IMR-90 (cell line): Measurements from ENCODE around the gene NOP14. TPM values are rescaled to one million over a fixed set of nuclear protein-coding genes. Genes with fewer than 3 reads are reported as not detected.
A peak's percentile ranks its signal among the peaks of the same experiment; 100 is the strongest.

ENCODE experiments used
- ATAC-seq: fragments of 200-7000 bp; cut with Tn5 transposase; 2 replicates; pipeline ENCODE4 v1.9.1; 2020; ENCODE audit warnings: low read depth, mild to moderate bottlenecking, moderate library complexity
- BruUV-seq: library from RNA; stranded (reverse); fragments of 400-500 nt; replicated peaks from 2 replicates; lab custom pipeline; 2021; lab: Mats Ljungman, UMichigan
- CTCF ChIA-PET: fragments of 300-600 bp; formaldehyde crosslinking; extraction: SDS; loops from one replicate; lab custom pipeline; 2021; ENCODE audit warnings: antibody characterized with exemption; lab: Yijun Ruan, JAX
- POLR2A ChIA-PET: fragments of 300-600 bp; sonication (Branson Sonifier 250); formaldehyde crosslinking; loops from one replicate; lab custom pipeline; 2022; ENCODE audit warnings: antibody characterized with exemption; ENCODE audit not compliant: unreplicated experiment; lab: Charles Lee
- DNase-seq: peaks from one replicate; pipeline ENCODE4 v3.0.0; 2013
- H2AFZ ChIP-seq: replicated peaks from 2 replicates; pipeline ENCODE3; 2013; ENCODE audit warnings: low read length, mild to moderate bottlenecking; ENCODE audit not compliant: poor library complexity
- H2AK5ac ChIP-seq: 2 replicates; pipeline ENCODE4 v1.6.1; 2013; ENCODE audit warnings: low read depth, low read length, inconsistent platforms
- H2AK9ac ChIP-seq: replicated peaks from 2 replicates; pipeline ENCODE3; 2013; ENCODE audit warnings: mild to moderate bottlenecking, low read depth, low read length, moderate library complexity; ENCODE audit not compliant: poor library complexity
- H2BK120ac ChIP-seq: 2 replicates; pipeline ENCODE4 v1.6.1; 2013; ENCODE audit warnings: low read depth, low read length, inconsistent platforms
- H2BK15ac ChIP-seq: 3 replicates; pipeline ENCODE4 v1.6.1; 2013; ENCODE audit warnings: low read depth, low read length, inconsistent platforms
- H2BK20ac ChIP-seq: 2 replicates; pipeline ENCODE4 v1.6.1; 2013; ENCODE audit warnings: low read depth, mild to moderate bottlenecking, inconsistent platforms, low read length, moderate library complexity
- H2BK5ac ChIP-seq: 2 replicates; pipeline ENCODE4 v1.6.1; 2013; ENCODE audit warnings: mild to moderate bottlenecking, low read depth, low read length, inconsistent platforms; ENCODE audit not compliant: poor library complexity, severe bottlenecking
- H3K14ac ChIP-seq: replicated peaks from 2 replicates; pipeline ENCODE4 v1.6.1; 2013; ENCODE audit warnings: low read depth, low read length, inconsistent platforms
- H3K18ac ChIP-seq: 2 replicates; pipeline ENCODE4 v1.6.1; 2013; ENCODE audit warnings: low read depth, low read length, control low read depth
- H3K23ac ChIP-seq: 2 replicates; pipeline ENCODE4 v1.6.1; 2013; ENCODE audit warnings: low read depth, low read length, inconsistent platforms
- H3K27ac ChIP-seq: 2 replicates; pipeline ENCODE4 v1.5.1; 2013; ENCODE audit warnings: mild to moderate bottlenecking, control low read depth, low read length; ENCODE audit not compliant: insufficient read depth
- H3K27me3 ChIP-seq: 2 replicates; pipeline ENCODE4 v1.6.1; 2013; ENCODE audit warnings: low read length; ENCODE audit not compliant: control insufficient read depth, insufficient read depth
- H3K36me3 ChIP-seq: 2 replicates; pipeline ENCODE4 v1.6.1; 2013; ENCODE audit warnings: low read length, mixed read lengths; ENCODE audit not compliant: control insufficient read depth, insufficient read depth
- H3K4ac ChIP-seq: 2 replicates; pipeline ENCODE4 v1.6.1; 2013; ENCODE audit warnings: low read depth, low read length, inconsistent platforms
- H3K4me1 ChIP-seq: 2 replicates; pipeline ENCODE4 v1.6.1; 2013; ENCODE audit warnings: low read length, mixed read lengths; ENCODE audit not compliant: control insufficient read depth, insufficient read depth
- H3K4me2 ChIP-seq: 2 replicates; pipeline ENCODE4 v1.6.1; 2013; ENCODE audit warnings: low read depth, mild to moderate bottlenecking, control low read depth, low read length, moderate library complexity
- H3K4me3 ChIP-seq: 2 replicates; pipeline ENCODE4 v1.5.1; 2013; ENCODE audit warnings: low read depth, mild to moderate bottlenecking, control low read depth, low read length, moderate library complexity; ENCODE audit not compliant: insufficient read depth
- H3K56ac ChIP-seq: 2 replicates; pipeline ENCODE4 v1.6.1; 2013; ENCODE audit warnings: low read length, inconsistent platforms; ENCODE audit not compliant: insufficient read depth; ENCODE audit errors: extremely low read depth
- H3K79me1 ChIP-seq, 2 experiments: 2 replicates each; pipeline ENCODE4 v1.6.1; 2013; ENCODE audit warnings: low read length in 2 of 2, inconsistent platforms in 1 of 2, low read depth in 1 of 2
- H3K9ac ChIP-seq: 2 replicates; pipeline ENCODE4 v1.6.1; 2013; ENCODE audit warnings: low read depth, low read length, control low read depth
- H3K9me1 ChIP-seq: 2 replicates; pipeline ENCODE4 v1.6.1; 2013; ENCODE audit warnings: low read length, inconsistent platforms; ENCODE audit not compliant: insufficient read depth
- H3K9me3 ChIP-seq: 2 replicates; pipeline ENCODE4 v1.6.1; 2013; ENCODE audit warnings: low read length; ENCODE audit not compliant: control insufficient read depth, insufficient read depth
- H4K20me1 ChIP-seq: 2 replicates; pipeline ENCODE4 v1.6.1; 2013; ENCODE audit warnings: low read length, inconsistent platforms; ENCODE audit not compliant: insufficient read depth
- H4K5ac ChIP-seq: 2 replicates; pipeline ENCODE4 v1.6.1; 2013; ENCODE audit warnings: mild to moderate bottlenecking, low read depth, low read length, control low read depth
- H4K8ac ChIP-seq, 2 experiments: 2 replicates each; pipeline ENCODE4 v1.6.1; 2013; ENCODE audit warnings: low read depth in 2 of 2, low read length in 2 of 2, control low read depth in 1 of 2, inconsistent platforms in 1 of 2
- H4K91ac ChIP-seq: 2 replicates; pipeline ENCODE4 v1.6.1; 2013; ENCODE audit warnings: low read depth, low read length, inconsistent platforms; ENCODE audit not compliant: insufficient read depth
- MAFK ChIP-seq: IDR thresholded peaks from 2 replicates; pipeline ENCODE4 v1.6.1; 2012; ENCODE audit warnings: low read depth, low read length, improper control_type of control experiment
- POLR2A ChIP-seq: IDR thresholded peaks from 2 replicates; pipeline ENCODE4 v1.6.1; 2012; ENCODE audit warnings: mild to moderate bottlenecking, low read depth, low read length
- WGBS, 2 experiments: methylation state at CpG; one replicate each; pipeline versions ENCODE4 v1.1.5 to v1.1.7; 2013; ENCODE audit warnings: missing lambda C conversion rate in 2 of 2; ENCODE audit not compliant: insufficient read length in 1 of 2; ENCODE audit errors: extremely low coverage in 2 of 2; 5-methylcytosine and 5-hydroxymethylcytosine counted together
- dilution Hi-C: fragments of 300-500 bp; cut with HindIII; formaldehyde crosslinking; loops from one replicate; pipeline ENCODE4 v1.14.3; 2018; ENCODE audit warnings: low sequenced_read_pairs; ENCODE audit not compliant: unreplicated experiment
- in situ Hi-C: fragments of 300-500 bp; cut with MboI; formaldehyde crosslinking; loops from 3 replicates; pipeline ENCODE4 v1.14.3; 2019; ENCODE audit warnings: low sequenced_read_pairs, inconsistent platforms, mixed read lengths
- intact Hi-C: fragments of 100-400 bp; cut with micrococcal nuclease; formaldehyde crosslinking; loops from 2 replicates; pipeline ENCODE4 v1.10.0; 2022
- polyA plus RNA-seq, 3 experiments: library from polyadenylated mRNA; depleted of rRNA; stranded (reverse); fragments of >200 nt; gene quantifications; 2 replicates each; pipeline ENCODE4 v1.2.3, GENCODE V29; 2012; ENCODE audit warnings: low replicate concordance in 1 of 3
- total RNA-seq: library from RNA; depleted of rRNA; stranded (reverse); fragments of >200 nt; gene quantifications from 2 replicates; pipeline ENCODE4 v1.2.3, GENCODE V29; 2012

The NOP14 gene
- total and polyA plus RNA-seq, 2 of the 4 experiments (the other 2 are of a cell fraction) = 10.9 to 12.6 TPM

DNA sequence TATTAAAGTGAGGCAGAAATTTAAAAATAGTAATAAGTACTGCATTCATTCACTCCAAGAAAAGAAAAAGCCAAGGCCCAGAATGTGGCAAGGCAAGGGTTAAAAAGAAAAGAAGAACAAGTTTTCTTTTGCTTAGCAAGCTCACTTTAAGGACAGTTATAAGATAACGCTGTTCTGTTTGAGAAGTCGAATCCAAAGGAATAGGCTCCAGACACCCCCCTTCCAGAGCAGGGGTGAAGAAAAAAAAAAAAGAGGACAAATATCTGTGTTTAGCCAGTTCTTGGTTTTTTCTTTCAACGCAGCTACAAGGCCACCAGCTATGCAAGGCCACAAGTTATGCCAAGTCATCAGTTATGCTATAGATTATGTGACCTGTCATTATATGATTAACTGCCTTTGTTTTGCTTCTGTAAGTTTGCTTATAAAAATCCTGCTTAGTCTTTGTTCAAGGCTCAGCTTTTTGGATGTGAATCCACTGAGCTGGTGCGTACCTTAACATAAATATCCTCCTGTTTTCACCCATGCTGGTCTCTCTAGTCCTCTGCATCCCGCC, 1.6 kb upstream of the NOP14 start:
- dilution Hi-C loops = no loop called here
- Histone ChIP-seq H2BK120ac (no peak overlapping the region), H3K36me3 (no peaks in the 10 kb centered on the region), H4K91ac (no peak overlapping the region), H3K4ac (no peak overlapping the region), H3K14ac (no peak overlapping the region), H4K8ac (peak overlapping the region; percentile 20 to 57; a peak in 1 of 4 replicates), H2BK15ac (no peak overlapping the region), H3K79me1 (peaks cover 20 to 36% of the 10 kb centered on the region in 2 experiments), H3K9ac (peak overlapping the region; percentile 79; the same call in 1 of the 2 replicates), H3K27me3 (no peaks in the 10 kb centered on the region), H2AK5ac (no peak overlapping the region), H3K4me2 (peak overlapping the region; percentile 95; the same call in 1 of the 2 replicates), H4K20me1 (peaks cover 21% of the 10 kb centered on the region), H3K9me3 (no peaks in the 10 kb centered on the region), H3K27ac (no peak overlapping the region), H3K4me1 (peaks cover 10% of the 10 kb centered on the region), H3K23ac (peak overlapping the region; percentile 70; the same call in 1 of the 2 replicates), H2AK9ac (no peak overlapping the region), H3K4me3 (peak overlapping the region; percentile 87), H3K56ac (no peak overlapping the region), H4K5ac (no peak overlapping the region), H2AFZ (no peak overlapping the region), H2BK20ac (no peak overlapping the region), H2BK5ac (no peak overlapping the region), H3K9me1 (peaks cover 7% of the 10 kb centered on the region), H3K18ac (no peak overlapping the region)
- in situ Hi-C loops = no loop called here
- WGBS, 2 experiments = 100% methylated on average over 1 of the region's 5 CpGs; no CpG with 5 or more reads in 1 of the 2 experiments
- intact Hi-C loops = no loop called here
- TF ChIP-seq POLR2A (no peak), MAFK (peak; percentile 57; the same call in 1 of the 2 replicates)
- DNase-seq = no peak
- no TSS peak for BruUV-seq
- no peak for ATAC-seq
- ChIA-PET POLR2A (interaction anchor here (0.6 kb wide), 1 partner anchor 22 kb away, joined by 5 read pairs; no protein-coding TSS in a partner anchor), CTCF (interaction anchor here (2.3 kb wide), 1 partner anchor 13 kb away, joined by 12 read pairs; no protein-coding TSS in a partner anchor)
